ENCODE results near the gene ROBO1.
"Not testable (repeated sequence)": the region's sequence is repeated elsewhere in the genome, so short reads cannot be mapped to it uniquely, and the experiment has no call there.

Gene ROBO1

GRCh38 chr3:79217096-79217495 lies 550.7 kb downstream of the ROBO1 start:
- no peak for DNase-seq

- DNase-seq, result no peak
Observed at GRCh38 chr3:79215286-79215685, 552.5 kb downstream of the ROBO1 start.

- no peak for DNase-seq
Observed at GRCh38 chr3:79211586-79212359, 556.0 kb downstream of the ROBO1 start.

GRCh38 chr3:79204351-79204750 lies 563.4 kb downstream of the ROBO1 start:
- no peak for DNase-seq

GRCh38 chr3:79203144-79203519 lies 564.7 kb downstream of the ROBO1 start:
- DNase-seq, result no peak

- no peak for DNase-seq
Observed at GRCh38 chr3:79202471-79203143, 565.2 kb downstream of the ROBO1 start.

- no peak for DNase-seq
Observed at GRCh38 chr3:79200456-79200855, 567.3 kb downstream of the ROBO1 start.

- DNase-seq, result no peak
Observed at GRCh38 chr3:79199966-79200365, 567.8 kb downstream of the ROBO1 start.

- no peak for DNase-seq
Observed at GRCh38 chr3:79187426-79187825, 580.4 kb downstream of the ROBO1 start.

GRCh38 chr3:79184251-79184650 lies 583.5 kb downstream of the ROBO1 start:
- no peak for DNase-seq

- DNase-seq, result no peak
Observed at GRCh38 chr3:79183496-79183895, 584.3 kb downstream of the ROBO1 start.

GRCh38 chr3:79178471-79179180 lies 589.2 kb downstream of the ROBO1 start:
- DNase-seq, result no peak

- DNase-seq, result no peak
Observed at GRCh38 chr3:79175870-79176269, 591.9 kb downstream of the ROBO1 start.

- DNase-seq, result not testable (repeated sequence)
Observed at GRCh38 chr3:79173259-79173658, 594.5 kb downstream of the ROBO1 start.

- DNase-seq, result no peak
Observed at GRCh38 chr3:79172241-79172640, 595.6 kb downstream of the ROBO1 start.

- DNase-seq, result no peak
Observed at GRCh38 chr3:79170021-79170420, 597.8 kb downstream of the ROBO1 start.

GRCh38 chr3:79167651-79168416 lies 600.0 kb downstream of the ROBO1 start:
- DNase-seq, result no peak

- no peak for DNase-seq
Observed at GRCh38 chr3:79162653-79163052, 605.1 kb downstream of the ROBO1 start.

GRCh38 chr3:79161941-79162340 lies 605.9 kb downstream of the ROBO1 start:
- DNase-seq, result no peak

GRCh38 chr3:79160421-79160820 lies 607.4 kb downstream of the ROBO1 start:
- DNase-seq, result no peak

GRCh38 chr3:79159736-79160135 lies 608.1 kb downstream of the ROBO1 start:
- DNase-seq, result no peak

GRCh38 chr3:79157191-79157590 lies 610.6 kb downstream of the ROBO1 start:
- no peak for DNase-seq

- no peak for DNase-seq
Observed at GRCh38 chr3:79154865-79155264, 612.9 kb downstream of the ROBO1 start.
